Measurements from ENCODE around the gene SORCS2. TPM values are rescaled to one million over a fixed set of nuclear protein-coding genes. Genes with fewer than 3 reads are reported as not detected.

The SORCS2 gene
- total RNA-seq, 1 donor from 2014 or later: not detected

DNA sequence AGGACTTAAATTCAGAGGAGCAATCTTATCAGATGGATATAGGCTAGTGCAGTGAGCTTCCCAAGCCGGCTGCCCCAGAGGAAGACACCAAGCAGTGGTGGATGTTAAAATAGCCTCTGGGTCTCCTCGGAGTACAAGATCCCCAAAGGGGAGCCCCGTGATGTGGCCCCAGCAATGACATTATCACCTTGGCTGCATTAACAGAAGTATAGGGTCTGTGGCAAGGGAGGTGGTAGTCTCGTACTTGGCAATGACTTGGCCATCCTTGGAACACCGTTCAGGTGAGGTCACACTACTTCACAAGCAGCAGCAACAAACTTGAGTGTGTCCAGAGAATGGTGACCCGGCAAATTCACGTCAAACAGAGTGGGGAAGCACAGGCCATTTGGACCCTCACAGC is 174.6 kb downstream of the SORCS2 start:
- H3K9me3 Mint-ChIP-seq: peaks cover 6% of the 10 kb centered on the region
- H3K4me1 Mint-ChIP-seq (ENCODE audit: low read depth): no peaks in the 10 kb centered on the region
- no peak overlapping the region for H3K4me3 Mint-ChIP-seq
- DNase-seq (ENCODE audit: low spot score): no peak
- intact Hi-C loops (cut with micrococcal nuclease): no loop called here
- no peak overlapping the region for H3K27ac Mint-ChIP-seq
- no peaks in the 10 kb centered on the region for H3K36me3 Mint-ChIP-seq (ENCODE audit: low read depth)
- peaks cover 2% of the 10 kb centered on the region for H3K27me3 Mint-ChIP-seq (ENCODE audit: insufficient read depth)

GRCh38 chr4:7367406-7367805 is 175.1 kb downstream of the SORCS2 start:
- intact Hi-C loops (cut with micrococcal nuclease): no loop called here
- H3K36me3 Mint-ChIP-seq (ENCODE audit: low read depth): no peaks in the 10 kb centered on the region
- peaks cover 6% of the 10 kb centered on the region for H3K9me3 Mint-ChIP-seq
- no peak overlapping the region for H3K4me3 Mint-ChIP-seq
- peaks cover 2% of the 10 kb centered on the region for H3K27me3 Mint-ChIP-seq (ENCODE audit: insufficient read depth)
- no peaks in the 10 kb centered on the region for H3K4me1 Mint-ChIP-seq (ENCODE audit: low read depth)
- DNase-seq (ENCODE audit: low spot score): no peak
- no peak overlapping the region for H3K27ac Mint-ChIP-seq

DNA sequence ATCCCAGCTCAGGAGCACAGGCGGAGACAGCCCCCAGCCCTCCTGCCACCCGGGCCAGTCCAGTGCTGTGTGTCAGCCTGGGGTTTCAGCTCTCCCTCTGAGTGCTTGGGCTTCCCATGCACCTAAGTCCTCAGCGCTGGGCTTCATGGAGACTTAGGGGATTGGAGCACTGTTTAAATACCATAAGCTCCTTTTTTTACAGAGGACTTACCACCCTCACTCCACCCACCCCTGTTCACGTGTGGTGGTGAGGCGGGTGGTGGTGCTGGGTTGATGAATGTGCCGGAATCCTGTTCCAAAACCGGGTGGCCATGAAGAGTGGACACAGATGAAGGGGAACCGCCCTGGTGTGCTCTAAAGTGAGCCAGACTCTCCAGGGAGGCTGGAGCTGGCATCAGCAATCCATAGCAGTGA is 175.5 kb downstream of the SORCS2 start:
- no peak overlapping the region for H3K4me3 Mint-ChIP-seq
- DNase-seq (ENCODE audit: low spot score): no peak
- H3K36me3 Mint-ChIP-seq (ENCODE audit: low read depth): no peaks in the 10 kb centered on the region
- no peaks in the 10 kb centered on the region for H3K4me1 Mint-ChIP-seq (ENCODE audit: low read depth)
- intact Hi-C loops (cut with micrococcal nuclease): no loop called here
- peaks cover 2% of the 10 kb centered on the region for H3K27me3 Mint-ChIP-seq (ENCODE audit: insufficient read depth)
- no peak overlapping the region for H3K27ac Mint-ChIP-seq
- H3K9me3 Mint-ChIP-seq: peaks cover 6% of the 10 kb centered on the region

DNA sequence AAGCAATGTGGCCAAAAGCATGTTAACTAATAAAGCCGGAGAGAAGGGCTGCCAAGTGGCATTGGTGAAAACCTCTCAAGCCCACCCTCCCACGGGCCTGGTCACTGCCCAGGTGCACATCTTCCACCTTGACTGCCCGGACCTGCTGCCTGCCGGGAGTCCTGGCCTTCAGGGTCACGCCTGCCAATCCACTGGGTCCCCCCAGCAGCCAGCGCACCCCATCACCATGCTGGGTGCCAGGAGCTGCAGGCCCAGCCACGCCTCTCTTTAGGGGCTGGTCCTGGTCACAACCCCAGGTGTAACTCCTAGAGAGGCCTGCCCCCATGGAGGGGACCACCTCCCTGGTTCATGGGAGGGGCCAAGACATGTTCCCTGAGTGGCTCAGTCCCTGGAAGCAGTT is 176.0 kb downstream of the SORCS2 start:
- intact Hi-C loops (cut with micrococcal nuclease): no loop called here
- Mint-ChIP-seq H3K4me3 (no peak overlapping the region), H3K9me3 (peaks cover 6% of the 10 kb centered on the region), H3K4me1 (ENCODE audit: low read depth) (no peaks in the 10 kb centered on the region), H3K27me3 (ENCODE audit: insufficient read depth) (peaks cover 2% of the 10 kb centered on the region), H3K27ac (no peak overlapping the region), H3K36me3 (ENCODE audit: low read depth) (no peaks in the 10 kb centered on the region)
- DNase-seq (ENCODE audit: low spot score): no peak

GRCh38 chr4:7369511-7369910 is 177.2 kb downstream of the SORCS2 start:
- no peaks in the 10 kb centered on the region for H3K9me3 Mint-ChIP-seq
- no peak overlapping the region for H3K27ac Mint-ChIP-seq
- H3K4me1 Mint-ChIP-seq (ENCODE audit: low read depth): no peaks in the 10 kb centered on the region
- DNase-seq (ENCODE audit: low spot score): no peak
- no peaks in the 10 kb centered on the region for H3K36me3 Mint-ChIP-seq (ENCODE audit: low read depth)
- no peak overlapping the region for H3K4me3 Mint-ChIP-seq
- peaks cover 2% of the 10 kb centered on the region for H3K27me3 Mint-ChIP-seq (ENCODE audit: insufficient read depth)
- intact Hi-C loops (cut with micrococcal nuclease): no loop called here

DNA sequence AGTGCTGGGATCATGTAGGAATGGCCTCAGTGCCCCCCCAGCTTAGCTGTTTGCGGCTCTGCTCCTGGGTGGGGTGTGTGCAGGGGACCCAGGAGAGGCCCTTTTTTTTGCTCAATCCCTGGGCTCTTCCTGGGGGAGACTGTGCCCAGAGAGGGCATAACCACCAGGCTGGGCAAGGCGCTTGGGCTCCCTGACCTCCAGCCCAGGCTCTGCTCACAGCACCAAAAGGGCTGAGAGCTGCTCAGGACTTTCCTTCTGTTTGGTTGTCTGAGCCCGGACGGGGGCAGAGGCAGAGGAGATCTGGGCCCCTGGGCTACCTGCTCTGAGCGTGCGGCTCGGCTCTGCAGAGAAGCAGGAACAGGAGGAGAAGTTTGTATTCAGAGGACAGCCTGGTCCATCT is 177.7 kb downstream of the SORCS2 start:
- no peak overlapping the region for H3K27ac Mint-ChIP-seq
- intact Hi-C loops (cut with micrococcal nuclease): no loop called here

DNA sequence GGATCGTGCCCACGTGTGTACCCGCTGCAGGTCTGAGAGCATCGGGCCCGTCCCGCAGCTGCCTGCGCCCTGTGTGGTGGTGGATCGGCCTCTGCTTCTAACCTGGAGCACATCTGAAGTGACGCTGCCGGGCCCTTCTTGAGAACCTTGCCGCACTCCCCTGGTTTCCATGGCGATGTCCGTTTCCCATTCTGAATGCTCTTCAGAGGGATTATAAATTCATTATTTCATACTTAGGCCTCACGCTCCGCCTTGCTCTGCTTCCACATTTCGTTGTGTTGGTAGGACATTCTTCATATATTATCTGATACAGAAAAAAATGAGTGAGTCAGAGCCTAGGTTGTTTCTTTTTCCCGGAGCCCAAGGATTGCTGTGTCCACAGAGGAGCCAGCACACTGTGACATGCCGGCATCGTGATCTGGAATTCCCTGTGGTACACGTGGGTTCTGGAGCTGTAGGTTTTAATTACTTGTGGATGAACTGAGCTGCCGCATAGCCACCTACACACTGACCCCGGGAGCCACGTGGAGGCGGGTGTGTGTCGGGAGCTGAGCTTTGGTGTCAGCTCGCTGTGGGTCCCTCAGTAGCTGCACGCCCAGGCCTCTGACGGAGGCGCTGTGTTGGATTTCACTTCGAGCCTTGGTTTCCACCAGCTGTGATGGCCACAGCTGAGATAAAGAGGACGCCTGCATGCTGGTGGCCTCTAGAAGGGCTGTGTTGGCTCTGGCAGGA is 179.0 kb downstream of the SORCS2 start:
- Mint-ChIP-seq H3K36me3 (ENCODE audit: low read depth) (no peaks in the 10 kb centered on the region), H3K9me3 (no peaks in the 10 kb centered on the region), H3K4me3 (no peak overlapping the region), H3K27me3 (ENCODE audit: insufficient read depth) (peaks cover 1% of the 10 kb centered on the region), H3K27ac (no peak overlapping the region), H3K4me1 (ENCODE audit: low read depth) (no peaks in the 10 kb centered on the region)
- DNase-seq (ENCODE audit: low spot score): no peak
- intact Hi-C loops (cut with micrococcal nuclease): no loop called here

More for the DNA sequence above, 177.7 kb downstream of the SORCS2 start:
- Mint-ChIP-seq H3K4me1 (ENCODE audit: low read depth) (no peaks in the 10 kb centered on the region), H3K36me3 (ENCODE audit: low read depth) (no peaks in the 10 kb centered on the region), H3K27me3 (ENCODE audit: insufficient read depth) (peaks cover 2% of the 10 kb centered on the region), H3K9me3 (no peaks in the 10 kb centered on the region), H3K4me3 (no peak overlapping the region)
- no peak for DNase-seq (ENCODE audit: low spot score)

DNA sequence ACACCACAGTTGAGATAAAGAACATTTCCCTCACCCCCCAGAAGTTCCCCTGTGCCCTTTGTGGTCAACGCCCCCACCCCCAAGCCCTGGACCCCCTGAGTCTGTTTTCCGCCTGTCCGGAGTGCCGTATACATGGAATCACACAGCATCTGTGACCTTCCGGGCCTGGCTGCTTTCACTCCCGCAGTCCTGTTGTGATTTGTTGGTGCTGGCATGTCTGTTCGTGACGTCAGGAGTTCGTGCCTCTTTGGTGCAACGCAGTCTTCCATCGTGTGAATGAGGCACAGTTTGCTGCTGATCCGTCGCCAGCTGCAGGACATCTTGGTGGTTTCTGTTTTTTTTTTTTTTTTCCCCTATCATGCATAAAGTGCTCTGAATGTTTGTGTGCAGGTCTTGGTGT is 180.3 kb downstream of the SORCS2 start:
- no peak for DNase-seq (ENCODE audit: low spot score)
- Mint-ChIP-seq H3K4me3 (no peak overlapping the region), H3K36me3 (ENCODE audit: low read depth) (no peaks in the 10 kb centered on the region), H3K9me3 (peaks cover 4% of the 10 kb centered on the region), H3K27me3 (ENCODE audit: insufficient read depth) (peaks cover 1% of the 10 kb centered on the region), H3K27ac (no peak overlapping the region), H3K4me1 (ENCODE audit: low read depth) (no peaks in the 10 kb centered on the region)
- intact Hi-C loops (cut with micrococcal nuclease): no loop called here

GRCh38 chr4:7374571-7374970 is 182.2 kb downstream of the SORCS2 start:
- Mint-ChIP-seq H3K27ac (no peak overlapping the region), H3K4me3 (no peak overlapping the region), H3K4me1 (ENCODE audit: low read depth) (no peaks in the 10 kb centered on the region), H3K36me3 (ENCODE audit: low read depth) (no peaks in the 10 kb centered on the region), H3K27me3 (ENCODE audit: insufficient read depth) (peaks cover 7% of the 10 kb centered on the region), H3K9me3 (peaks cover 10% of the 10 kb centered on the region)
- no peak for DNase-seq (ENCODE audit: low spot score)
- intact Hi-C loops (cut with micrococcal nuclease): no loop called here

GRCh38 chr4:7375427-7375826 is 183.1 kb downstream of the SORCS2 start:
- Mint-ChIP-seq H3K27me3 (ENCODE audit: insufficient read depth) (peaks cover 7% of the 10 kb centered on the region), H3K36me3 (ENCODE audit: low read depth) (no peaks in the 10 kb centered on the region), H3K9me3 (peaks cover 10% of the 10 kb centered on the region), H3K4me1 (ENCODE audit: low read depth) (no peaks in the 10 kb centered on the region), H3K4me3 (no peak overlapping the region), H3K27ac (no peak overlapping the region)
- DNase-seq (ENCODE audit: low spot score): no peak
- intact Hi-C loops (cut with micrococcal nuclease): no loop called here

DNA sequence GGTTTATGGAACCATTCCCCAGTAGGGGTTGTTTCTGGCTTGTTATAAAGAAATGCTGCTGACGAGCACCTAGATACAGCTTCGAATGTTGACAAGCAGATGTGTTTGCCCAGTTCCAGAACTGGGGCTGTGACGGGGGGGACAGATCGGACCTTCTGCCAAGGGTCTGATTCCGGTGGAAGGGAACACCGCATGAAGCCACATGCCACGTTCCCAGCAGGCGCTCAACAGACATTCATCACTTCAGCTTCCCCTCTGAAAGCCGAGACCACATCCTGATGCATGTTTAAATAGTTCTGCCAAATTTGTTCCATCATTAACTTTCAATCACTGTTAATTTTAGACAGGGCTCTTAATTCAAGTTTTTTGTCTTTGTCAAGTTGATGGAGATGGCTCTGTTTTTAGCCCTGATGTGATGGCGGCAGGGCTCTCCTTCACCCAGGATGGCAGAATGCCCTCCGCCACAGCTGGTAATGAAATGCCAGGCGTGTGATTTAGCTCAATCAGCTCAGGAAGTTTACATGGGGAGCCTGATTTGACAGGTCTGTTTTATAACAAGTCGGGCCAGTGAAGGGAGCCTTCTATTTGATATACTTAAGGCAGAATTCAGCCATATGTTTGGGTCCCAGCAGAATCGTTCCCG is 185.0 kb downstream of the SORCS2 start:
- H3K4me3 Mint-ChIP-seq: no peak overlapping the region
- peaks cover 10% of the 10 kb centered on the region for H3K9me3 Mint-ChIP-seq
- peaks cover 7% of the 10 kb centered on the region for H3K27me3 Mint-ChIP-seq (ENCODE audit: insufficient read depth)
- intact Hi-C loops (cut with micrococcal nuclease): no loop called here
- H3K4me1 Mint-ChIP-seq (ENCODE audit: low read depth): no peaks in the 10 kb centered on the region
- H3K36me3 Mint-ChIP-seq (ENCODE audit: low read depth): no peaks in the 10 kb centered on the region
- DNase-seq (ENCODE audit: low spot score): no peak
- H3K27ac Mint-ChIP-seq: no peak overlapping the region

DNA sequence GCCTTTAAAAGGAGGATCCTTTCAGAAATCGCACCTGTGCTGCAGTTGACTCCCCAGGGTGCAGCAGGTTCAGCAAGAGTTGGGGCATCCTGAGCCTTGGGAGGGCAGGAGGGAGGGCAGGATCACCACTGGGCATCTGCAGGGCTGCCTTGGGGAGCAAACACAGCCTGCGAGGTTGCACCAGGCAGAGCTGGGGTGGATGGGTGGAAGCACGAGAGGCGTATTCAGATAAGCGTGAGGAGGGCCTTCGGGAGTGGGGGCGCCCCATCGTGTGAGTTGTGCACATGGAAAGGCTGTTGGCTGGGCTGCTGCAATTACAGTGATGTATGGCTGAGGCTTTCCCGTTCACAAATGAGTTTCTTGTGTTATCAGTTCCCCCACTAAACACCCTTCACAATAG is 186.8 kb downstream of the SORCS2 start:
- no peak for DNase-seq (ENCODE audit: low spot score)
- Mint-ChIP-seq H3K9me3 (peaks cover 10% of the 10 kb centered on the region), H3K36me3 (ENCODE audit: low read depth) (no peaks in the 10 kb centered on the region), H3K27ac (no peak overlapping the region), H3K27me3 (ENCODE audit: insufficient read depth) (peaks cover 7% of the 10 kb centered on the region), H3K4me3 (no peak overlapping the region), H3K4me1 (ENCODE audit: low read depth) (no peaks in the 10 kb centered on the region)
- intact Hi-C loops (cut with micrococcal nuclease): no loop called here

- Mint-ChIP-seq H3K4me1 (ENCODE audit: low read depth) (no peaks in the 10 kb centered on the region), H3K9me3 (peaks cover 10% of the 10 kb centered on the region), H3K36me3 (ENCODE audit: low read depth) (no peaks in the 10 kb centered on the region), H3K4me3 (no peak overlapping the region), H3K27me3 (ENCODE audit: insufficient read depth) (peaks cover 7% of the 10 kb centered on the region), H3K27ac (no peak overlapping the region)
- no peak for DNase-seq (ENCODE audit: low spot score)
- intact Hi-C loops (cut with micrococcal nuclease): no loop called here
Measured at GRCh38 chr4:7379719-7380118, 187.4 kb downstream of the SORCS2 start.

Data from activated T-helper 1 cell treated with anti-CD3 and anti-CD28 coated beads, Interleukin-12 subunit alpha, Interleukin-12 subunit beta, Interleukin-2, Interleukin-4 antibody, amounts not matched to agents 30 ng/mL and 10 ng/mL and 1 ng/mL, durations not matched to agents 14 hours and 24 hours and 36 hours (primary cell).